DMS114 treated with DMSO at 0.1 percent for 48 hours (cell line): ENCODE results near the gene ARL6IP4.
"Not testable (repeated sequence)": the region's sequence is repeated elsewhere in the genome, so short reads cannot be mapped to it uniquely, and the experiment has no call there.

Experiments
- DNase-seq: peaks from one replicate; lab custom pipeline; 2025; ENCODE audit not compliant: unreplicated experiment; lab: John Stamatoyannopoulos, UW

ARL6IP4 gene

DNA sequence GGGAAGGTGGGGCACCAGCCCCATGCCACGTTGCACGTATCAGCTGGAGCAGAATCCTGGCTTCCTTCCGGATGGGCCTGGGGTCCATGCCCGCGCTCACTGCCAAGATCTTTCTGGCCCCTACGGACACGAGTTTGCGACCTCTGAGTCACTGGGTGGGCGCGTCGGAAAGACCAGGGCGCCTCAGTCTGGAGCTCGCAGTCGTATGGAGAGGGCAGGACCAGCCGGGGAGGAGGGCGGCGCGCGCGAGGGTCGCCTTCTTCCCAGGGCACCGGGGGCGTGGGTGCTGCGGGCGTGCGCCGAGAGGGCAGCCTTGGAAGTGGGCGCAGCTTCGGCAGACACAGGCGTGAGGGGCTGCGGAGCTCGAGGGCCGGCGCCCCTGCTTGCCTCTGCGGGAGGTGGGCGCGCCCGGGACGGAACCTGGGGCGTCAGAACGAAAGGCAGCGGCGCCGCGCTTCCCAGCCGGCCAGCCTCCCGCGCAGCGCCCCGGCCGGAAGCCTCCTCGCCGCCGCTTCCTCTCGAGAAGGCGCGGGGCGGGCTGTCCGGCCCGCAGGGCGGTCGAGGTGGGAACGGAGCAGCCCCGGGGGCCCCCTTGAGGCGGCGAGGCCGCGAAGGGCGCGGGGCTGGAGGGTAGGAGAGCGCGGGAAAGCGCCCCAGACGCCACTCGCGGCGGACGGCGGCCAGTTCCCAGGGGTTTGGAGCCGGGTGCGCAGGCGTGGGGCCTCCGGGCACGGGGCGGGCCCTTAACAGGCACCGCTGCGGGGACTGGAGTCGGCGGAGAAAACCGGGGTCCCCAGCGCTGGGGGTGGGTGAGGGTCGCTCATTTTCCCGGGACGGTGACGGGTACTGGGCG, at the start of gene ARL6IP4:
ARL6IP4 (plus strand) TSS at position 499 of the 853 bp plus-strand sequence. CDS start 459 bp downstream, outside the sequence.
- DNase-seq: no peak

DNA sequence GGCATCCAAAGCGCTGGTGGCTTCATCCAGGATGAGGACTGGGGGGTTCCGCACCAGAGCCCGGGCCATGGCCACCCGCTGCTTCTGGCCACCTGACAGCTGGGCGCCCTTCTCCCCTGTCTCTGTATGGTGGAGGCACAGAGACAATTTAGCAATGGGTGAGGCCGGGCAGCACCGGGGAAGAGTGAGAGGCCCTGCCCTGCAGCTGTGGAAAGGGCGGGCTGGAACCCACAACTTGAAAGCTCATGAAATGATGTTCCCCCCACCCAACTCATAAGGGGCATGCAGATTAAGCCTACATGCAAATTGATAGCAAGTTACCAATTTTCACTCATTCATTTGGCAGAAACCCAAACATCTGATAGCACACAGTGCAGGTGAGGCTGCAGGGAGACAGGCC, 48.3 kb upstream of the ARL6IP4 start:
- DNase-seq: no peak

DNA sequence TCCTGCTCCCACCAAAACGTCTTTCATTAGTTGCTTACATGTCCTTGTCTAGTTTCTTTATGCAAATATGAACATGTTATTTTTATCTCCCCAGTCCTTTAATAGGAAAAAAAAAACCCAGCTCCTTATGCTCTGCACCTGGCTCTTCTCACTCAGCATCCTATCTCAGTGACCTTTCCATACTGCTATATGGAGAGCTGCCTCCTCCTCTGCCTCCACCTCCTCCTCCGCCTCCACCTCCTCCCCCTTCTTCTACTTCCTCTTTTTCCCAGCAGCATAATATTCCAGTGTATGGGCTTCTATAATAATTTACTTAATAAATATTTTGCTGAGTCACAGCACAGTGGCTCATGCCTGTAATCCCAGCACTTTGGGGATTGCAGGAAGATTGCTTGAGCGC, 45.8 kb upstream of the ARL6IP4 start:
- no peak for DNase-seq

DNA sequence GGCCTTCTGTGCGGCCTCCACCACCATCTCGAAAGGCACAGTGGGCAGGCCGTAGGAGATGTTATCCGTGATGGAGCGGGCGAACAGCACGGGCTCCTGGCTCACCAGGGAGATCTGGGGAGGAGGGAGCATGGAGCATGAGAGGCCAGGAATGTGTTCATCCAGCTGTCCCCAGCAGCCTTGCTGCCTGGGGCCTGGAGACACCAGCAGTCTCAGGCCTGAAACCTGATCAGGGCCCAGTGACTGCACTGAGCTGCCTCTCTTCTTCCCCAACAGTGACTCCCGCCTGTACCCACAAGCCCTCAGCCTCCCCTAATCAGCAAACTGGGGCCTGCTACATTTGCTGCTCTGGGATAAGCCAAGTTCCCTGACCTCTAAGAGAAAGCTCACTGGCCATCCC, 45.2 kb upstream of the ARL6IP4 start:
- no peak for DNase-seq

DNA sequence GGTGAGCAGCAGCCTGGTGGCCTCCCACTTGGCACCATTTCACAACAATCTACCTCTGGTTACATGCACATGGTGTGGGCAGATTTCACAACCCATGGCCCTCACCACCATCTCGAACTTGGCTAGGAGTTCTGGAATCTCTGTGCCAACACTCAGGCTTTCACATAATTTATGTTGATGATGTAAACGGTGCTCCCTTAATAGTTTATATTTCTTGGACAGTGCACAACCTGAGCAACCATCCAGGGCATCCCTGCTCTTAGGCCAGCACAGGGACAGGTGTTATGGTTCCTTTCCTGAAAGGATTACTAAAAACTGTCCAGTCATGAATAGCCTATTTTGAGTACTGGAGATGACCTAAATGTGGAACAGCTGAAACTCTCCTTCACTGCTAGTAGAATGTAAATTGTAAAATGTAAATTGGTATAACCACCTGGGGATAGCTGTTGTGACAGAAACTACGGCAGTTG, 42.8 kb upstream of the ARL6IP4 start:
- DNase-seq: no peak

DNA sequence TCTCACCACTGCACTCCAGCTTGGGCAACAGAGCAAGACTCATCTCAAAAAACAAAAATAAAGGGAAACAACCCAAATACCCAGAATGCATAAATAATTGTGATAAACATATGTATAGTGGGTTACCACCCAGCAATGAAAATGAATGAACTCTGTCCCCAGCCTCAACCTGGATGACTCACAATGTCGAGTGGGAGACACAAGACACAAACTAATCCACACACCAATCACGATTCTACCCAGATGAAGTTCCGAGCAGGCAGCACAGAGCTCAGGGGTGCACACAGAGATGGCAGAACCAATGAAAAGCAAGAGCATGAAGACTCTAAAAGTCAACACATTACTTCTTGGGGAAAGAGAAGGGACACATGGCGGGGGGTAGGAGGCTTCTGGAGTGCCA, 41.4 kb upstream of the ARL6IP4 start:
- no peak for DNase-seq

DNA sequence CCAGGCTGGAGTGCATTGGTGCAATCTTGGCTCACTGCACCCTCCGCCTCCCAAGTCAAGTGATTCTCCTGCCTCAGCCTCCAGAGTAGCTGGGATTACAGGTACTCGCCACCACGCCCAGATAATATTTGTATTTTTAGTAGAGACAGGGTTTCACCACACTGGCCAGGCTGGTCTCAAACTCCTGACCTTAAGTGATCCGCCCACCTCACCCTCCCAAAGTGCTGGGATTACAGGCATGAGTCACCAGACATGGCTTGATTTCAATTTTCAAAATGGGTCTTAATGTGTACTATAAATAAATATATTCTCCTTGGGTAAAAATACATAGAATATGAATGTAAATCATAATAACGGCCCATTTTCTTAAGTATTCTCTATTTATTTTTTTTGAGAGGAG, 39.1 kb upstream of the ARL6IP4 start:
- not testable (repeated sequence) for DNase-seq

DNA sequence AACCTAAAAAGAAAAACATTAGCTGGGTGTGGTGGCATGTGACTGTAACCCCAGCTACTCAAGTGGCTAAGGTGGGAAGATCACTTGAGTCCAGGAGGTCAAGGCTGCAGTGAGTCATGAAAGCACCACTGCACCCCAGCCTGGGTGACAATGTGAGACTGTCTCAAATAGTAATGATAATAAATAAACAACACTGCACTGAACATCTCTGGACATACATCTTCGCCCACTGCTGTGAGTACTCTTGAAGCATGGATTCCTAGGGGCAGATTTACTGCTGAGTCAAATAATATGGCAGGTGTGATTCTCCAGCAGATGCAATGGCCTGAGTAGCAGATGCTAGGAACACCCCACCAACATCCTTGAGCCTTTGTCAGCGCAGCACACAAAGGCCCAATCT, 37.8 kb upstream of the ARL6IP4 start:
- DNase-seq: no peak

DNA sequence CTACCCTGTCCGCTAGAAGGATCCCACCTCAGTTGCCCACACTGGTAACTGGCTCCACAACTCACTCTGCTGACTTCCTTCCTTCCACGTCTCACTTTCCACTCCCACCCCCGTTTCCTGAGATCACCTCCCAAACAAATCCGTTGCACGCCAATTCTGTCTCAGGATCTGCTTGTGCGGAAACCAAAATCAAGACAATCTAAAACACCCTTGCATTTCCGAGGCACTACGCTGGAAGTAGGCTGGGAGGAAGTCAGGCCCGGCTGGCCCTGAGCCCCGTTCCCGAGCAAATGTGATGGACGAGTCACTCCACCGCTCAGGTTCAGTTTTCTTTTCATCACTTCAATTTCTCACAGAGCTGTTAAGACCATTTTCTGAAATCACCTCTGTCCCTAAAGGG, 37.3 kb upstream of the ARL6IP4 start:
- DNase-seq: no peak

DNA sequence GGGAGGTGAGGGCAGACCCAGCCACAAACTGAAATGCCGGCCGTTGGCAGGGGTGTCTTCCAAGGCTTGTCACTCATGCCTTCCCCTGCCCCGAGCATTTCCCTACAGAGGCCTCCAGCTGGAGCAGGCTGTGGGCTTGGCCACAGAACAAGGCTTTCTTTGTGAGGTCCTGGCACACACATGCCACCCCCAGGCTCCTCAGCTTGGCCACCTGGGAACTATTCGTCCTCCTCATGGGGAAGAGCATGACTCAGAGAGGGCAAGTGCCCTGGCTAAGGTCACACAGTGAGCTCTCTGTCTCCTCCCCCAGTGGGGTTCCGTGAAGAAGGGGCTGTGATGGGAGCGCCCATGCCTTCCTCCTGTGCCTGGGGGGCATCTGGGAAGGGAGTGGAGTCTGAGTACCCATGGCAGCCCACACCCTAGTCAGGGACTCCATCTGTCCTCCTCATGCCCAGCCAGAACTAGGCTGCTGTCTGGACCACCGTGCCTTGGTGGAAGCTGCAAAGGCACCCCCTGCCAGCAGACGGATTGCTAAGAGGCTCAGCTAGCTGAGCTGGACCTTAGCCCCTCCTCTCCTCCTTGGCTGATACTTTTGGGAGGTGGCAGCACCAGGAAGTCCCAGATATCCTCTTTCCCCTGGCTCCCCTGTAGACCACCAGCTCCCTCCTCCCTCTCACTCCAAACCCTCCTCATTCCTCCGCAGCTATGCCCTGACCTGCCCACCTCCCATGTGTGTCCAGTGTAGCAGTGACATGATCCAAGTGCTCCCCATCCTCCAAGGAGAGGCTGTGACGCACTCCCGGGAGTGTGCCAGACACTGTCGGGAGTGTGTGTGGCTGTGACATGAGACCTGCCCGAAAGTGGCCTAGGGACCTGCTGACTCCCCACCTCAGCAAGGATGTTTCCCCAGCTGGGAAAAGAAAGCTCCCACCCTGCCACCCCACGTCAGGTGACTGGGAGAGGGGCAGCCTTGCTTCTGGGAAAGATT, 35.6 kb upstream of the ARL6IP4 start:
- no peak for DNase-seq

DNA sequence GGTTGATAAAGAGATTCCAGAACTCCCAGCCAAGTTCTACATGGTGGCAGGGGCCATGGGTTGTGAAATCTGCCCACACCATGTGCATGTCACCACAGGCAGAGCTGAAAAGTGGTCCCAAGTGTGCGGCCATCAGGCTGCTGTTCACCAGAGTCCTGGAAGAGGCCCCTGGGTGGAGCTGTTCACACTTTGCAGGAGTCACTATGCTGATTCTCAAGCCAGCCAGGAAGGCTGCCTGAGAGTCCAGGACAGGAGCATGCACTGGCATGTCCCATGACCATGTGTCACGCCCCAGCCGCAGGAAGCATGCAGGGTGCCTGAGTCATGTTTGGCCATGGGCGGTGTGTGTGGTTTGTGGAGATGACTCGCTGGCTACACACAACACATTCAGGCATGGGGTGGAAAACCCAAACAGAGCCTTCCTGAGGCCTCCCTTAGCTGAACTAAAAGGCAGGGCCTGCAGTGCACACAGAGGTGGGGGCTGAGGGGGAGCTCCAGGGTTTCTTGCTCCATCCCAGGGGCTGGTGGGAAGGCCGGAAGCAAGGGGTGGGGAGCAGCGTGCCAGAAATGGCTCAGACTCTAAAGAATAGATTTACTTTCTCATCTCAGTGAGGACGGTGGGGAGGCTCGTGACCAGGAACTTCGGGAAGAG, 33.7 kb upstream of the ARL6IP4 start:
- no peak for DNase-seq

DNA sequence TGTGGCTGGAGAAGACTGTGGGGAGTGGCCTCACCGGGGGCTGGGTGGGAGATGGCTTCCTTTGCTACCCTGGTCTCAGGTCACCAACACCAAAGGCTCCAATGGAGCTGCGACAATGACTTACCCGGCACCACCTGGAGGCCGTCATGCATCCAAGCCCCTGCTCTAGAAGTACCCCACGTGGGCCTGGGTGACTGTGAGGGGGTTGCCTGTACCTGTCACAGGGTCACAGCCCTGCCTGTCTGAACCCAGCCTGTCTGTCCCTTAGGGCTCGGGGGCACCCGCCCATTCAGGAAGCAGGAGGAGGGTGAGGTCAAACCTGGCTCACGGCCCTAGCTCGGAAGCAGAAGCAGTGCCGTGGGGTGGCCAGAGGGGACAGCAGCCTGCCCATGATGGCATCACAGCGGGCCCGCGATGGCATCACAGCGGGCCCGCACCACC, 33.1 kb upstream of the ARL6IP4 start:
- no peak for DNase-seq

DNA sequence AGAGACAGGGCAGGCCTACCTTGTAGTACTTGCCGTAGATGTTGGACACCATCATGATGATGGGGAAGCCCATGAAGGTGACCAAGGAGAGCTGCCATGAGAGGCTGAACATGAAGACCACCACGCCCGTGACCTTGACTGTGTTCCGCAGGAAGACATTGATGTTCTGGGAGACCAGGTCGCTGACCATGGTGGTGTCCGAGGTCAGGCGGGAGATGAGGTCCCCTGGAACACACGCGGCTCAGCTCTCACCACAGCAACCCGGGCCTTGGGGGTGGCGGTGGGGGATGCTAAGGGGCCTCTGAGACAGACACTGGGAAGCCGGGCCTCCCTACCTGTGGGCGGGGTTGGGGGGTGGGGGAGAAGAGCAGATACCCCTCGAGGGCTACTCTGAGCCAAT, 31.9 kb upstream of the ARL6IP4 start:
- no peak for DNase-seq

DNA sequence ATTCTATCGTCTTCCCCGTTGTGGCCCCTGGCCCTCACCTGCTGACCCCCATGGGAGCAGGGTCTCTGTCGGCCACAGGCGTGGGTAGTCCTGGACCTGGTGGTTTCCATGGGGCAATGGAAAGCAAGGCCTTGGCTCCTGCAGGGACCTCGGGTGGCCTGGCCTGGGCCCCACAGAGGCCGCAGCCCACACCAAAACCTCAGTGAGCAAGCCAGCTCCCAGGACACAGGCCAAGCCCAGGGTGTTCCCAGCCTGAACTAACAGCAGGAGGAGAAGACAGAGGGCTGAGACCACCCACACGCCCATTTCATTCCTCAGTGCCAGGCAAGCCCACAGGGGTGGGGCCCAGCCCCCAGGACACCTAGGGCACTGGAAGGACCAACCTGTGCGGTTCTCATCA, 31.1 kb upstream of the ARL6IP4 start:
- DNase-seq: no peak

DNA sequence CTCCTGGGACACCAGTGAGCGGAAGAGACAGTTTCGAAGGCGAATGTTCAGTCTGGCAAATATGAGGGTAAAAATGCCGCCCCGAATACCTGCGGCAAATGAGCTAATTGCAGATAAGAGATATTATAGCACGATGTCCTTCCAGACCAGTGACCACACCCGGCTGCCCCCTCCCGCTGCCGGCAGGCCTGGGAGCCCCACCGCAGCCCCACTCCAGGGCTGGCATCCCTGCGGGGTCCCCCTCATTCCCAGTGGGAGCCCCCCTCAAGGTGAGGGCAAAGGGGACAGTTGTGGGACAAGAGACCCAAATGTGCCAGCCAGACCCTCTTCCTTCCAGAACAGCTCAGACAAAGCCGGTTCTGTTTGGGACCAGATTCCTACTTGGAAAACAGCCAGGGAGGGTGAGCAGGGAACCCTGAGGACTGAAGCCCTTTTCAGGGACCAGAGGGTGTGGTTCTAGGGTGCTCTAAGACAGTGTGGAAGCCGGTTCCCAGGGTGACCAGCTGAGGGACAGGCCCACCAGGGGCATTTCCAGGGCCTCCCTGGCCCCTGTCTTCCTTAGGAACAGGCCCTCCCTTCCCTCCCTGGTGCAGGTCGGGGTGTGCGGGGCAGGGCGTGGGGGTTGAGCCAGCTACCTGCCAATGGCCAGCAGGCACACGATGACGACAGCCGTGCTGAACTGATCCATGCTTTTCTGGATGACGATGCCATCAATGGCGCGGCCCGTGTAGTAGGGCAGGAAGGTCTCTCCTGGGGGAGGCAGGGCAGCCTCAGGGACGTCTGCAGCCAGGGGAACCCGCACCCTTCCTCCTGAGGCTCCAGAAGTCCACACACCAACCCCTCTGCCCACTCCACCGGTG, 30.4 kb upstream of the ARL6IP4 start:
- no peak for DNase-seq

DNA sequence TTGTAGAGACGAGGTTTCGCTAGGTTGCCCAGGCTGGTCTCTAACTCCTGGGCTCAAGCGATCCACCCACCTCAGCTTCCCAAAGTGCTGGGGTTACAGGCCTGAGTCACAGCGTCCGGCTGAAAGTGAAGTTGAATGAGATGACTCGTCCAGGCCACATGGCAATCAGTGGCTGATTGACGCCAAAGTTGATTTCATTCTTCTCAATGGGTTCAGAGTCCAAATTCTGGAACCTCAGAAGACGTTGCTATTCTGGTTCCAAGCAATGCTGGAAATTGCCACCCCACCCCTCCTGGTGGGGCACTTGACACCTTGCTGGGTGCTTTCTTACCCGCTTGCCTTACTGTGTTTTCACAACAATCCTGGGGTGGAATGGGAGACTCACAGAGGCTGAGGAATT, 29.1 kb upstream of the ARL6IP4 start:
- DNase-seq: no peak

DNA sequence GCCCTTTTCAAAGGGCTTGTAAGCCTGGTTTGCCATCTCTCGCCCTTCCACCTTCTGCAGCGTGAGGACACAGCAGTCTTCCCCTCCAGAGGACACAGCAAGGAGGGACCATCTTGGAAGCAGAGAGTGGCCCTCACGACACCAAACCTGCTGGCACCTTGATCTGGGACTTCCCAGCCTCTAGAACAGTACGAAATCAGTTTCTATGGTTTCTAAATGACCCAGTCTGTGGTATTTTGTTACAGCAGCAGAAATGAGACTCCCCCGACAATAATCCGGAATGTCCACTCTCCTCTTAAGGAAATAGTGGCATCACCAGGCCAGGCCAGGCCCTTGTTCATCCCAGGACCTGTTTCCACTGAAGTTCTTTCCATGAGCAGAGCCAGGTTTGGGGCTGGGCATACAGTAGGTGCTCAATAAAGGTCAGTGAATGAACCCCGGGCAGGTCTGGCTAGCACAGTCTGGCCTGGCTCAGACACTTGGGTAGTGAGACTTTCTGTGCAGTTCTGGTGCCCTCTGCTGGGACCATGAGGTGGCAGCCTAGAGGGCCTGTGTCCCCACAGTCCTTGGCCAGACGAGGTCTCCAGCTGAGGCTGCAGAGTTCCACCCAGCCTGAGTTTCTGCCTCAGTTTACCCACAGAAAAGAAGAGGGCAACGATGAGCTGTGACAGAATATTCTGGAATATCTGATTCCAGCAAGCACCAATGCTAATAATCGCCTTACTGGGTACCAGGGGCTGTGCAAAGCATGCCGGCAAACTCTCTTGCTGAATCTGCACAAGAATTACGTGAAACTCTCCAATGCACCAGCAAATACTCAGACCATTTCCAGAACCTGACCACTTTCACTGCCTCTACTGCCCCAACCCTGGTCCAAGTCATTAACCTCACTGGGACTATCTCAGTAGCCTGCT, 28.2 kb upstream of the ARL6IP4 start:
- DNase-seq: peak; percentile 52

DNA sequence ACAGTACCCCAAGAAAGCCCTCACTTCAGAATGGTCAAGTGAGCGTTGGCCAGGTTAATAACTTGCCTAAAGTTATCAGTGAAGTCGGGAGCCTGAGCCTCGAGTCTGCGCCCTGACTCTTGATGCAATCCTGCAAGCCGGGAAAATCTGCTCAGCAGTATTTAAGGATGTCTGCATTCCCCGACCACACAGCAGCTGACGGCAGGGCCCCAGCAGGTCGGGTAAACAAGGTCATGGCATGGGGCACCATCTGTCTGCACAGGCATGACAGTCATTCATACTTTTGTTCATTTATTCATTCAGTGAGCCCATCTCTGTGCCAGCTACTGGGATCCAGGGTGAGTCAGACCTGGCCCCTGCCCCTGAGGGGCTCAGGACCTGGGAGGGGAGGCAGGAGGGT, 25.3 kb upstream of the ARL6IP4 start:
- no peak for DNase-seq

DNA sequence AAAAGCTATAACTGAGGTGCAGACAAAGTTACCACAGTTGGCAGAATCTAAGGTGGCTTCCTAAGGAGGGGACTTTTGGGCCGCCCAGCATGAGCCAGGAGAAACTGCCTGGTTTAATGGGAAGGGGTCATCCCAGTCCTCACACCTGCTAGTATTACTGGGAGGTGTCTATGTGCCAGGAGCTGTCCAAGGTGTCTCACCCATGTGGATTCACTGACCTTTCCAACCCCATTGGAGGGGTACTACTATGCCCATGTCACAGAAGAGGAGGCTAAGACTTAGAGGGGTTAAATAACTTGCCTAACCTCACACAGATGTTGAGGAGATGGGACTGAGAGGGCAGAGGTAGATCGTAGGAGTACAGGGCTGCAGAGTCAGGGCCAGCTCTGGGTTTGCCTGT, 24.4 kb upstream of the ARL6IP4 start:
- DNase-seq: no peak
